ENCODE results near the gene CDC45.

Gene CDC45

GRCh38 chr22:19492504-19493174, 12.9 kb downstream of the CDC45 start:
- DNase-seq (ENCODE audit: low read depth in 1 of 2, low spot score in 1 of 2), result no peak

- DNase-seq (ENCODE audit: low read depth in 1 of 2, low spot score in 1 of 2), result no peak
Measured at GRCh38 chr22:19494001-19494560, 14.4 kb downstream of the CDC45 start.

- no peak for DNase-seq (ENCODE audit: low read depth in 1 of 2, low spot score in 1 of 2)
Measured at GRCh38 chr22:19494676-19495173, 15.0 kb downstream of the CDC45 start.

GRCh38 chr22:19495562-19496323, 16.0 kb downstream of the CDC45 start:
- DNase-seq (ENCODE audit: low read depth in 1 of 2, low spot score in 1 of 2), result no peak

- no peak for DNase-seq (ENCODE audit: low read depth in 1 of 2, low spot score in 1 of 2)
Measured at GRCh38 chr22:19496324-19496630, 16.6 kb downstream of the CDC45 start.

- no peak for DNase-seq (ENCODE audit: low read depth in 1 of 2, low spot score in 1 of 2)
Measured at GRCh38 chr22:19497245-19497644, 17.5 kb downstream of the CDC45 start.

- no peak for DNase-seq (ENCODE audit: low read depth in 1 of 2, low spot score in 1 of 2)
Measured at GRCh38 chr22:19498154-19498865, 18.6 kb downstream of the CDC45 start.

GRCh38 chr22:19498866-19499190, 19.1 kb downstream of the CDC45 start:
- DNase-seq (ENCODE audit: low read depth in 1 of 2, low spot score in 1 of 2), result no peak

- no peak for DNase-seq (ENCODE audit: low read depth in 1 of 2, low spot score in 1 of 2)
Measured at GRCh38 chr22:19499236-19499879, 19.6 kb downstream of the CDC45 start.

GRCh38 chr22:19499880-19500242, 20.1 kb downstream of the CDC45 start:
- DNase-seq (ENCODE audit: low read depth in 1 of 2, low spot score in 1 of 2), result no peak

GRCh38 chr22:19501897-19502447, 22.3 kb downstream of the CDC45 start:
- no peak for DNase-seq (ENCODE audit: low read depth in 1 of 2, low spot score in 1 of 2)

GRCh38 chr22:19503367-19503766, 23.6 kb downstream of the CDC45 start:
- DNase-seq (ENCODE audit: low read depth in 1 of 2, low spot score in 1 of 2), result no peak

GRCh38 chr22:19503869-19504268, 24.1 kb downstream of the CDC45 start:
- no peak for DNase-seq (ENCODE audit: low read depth in 1 of 2, low spot score in 1 of 2)

- DNase-seq (ENCODE audit: low read depth in 1 of 2, low spot score in 1 of 2), result no peak
Measured at GRCh38 chr22:19504900-19505734, 25.4 kb downstream of the CDC45 start.

- no peak for DNase-seq (ENCODE audit: low read depth in 1 of 2, low spot score in 1 of 2)
Measured at GRCh38 chr22:19505735-19506126, 26.0 kb downstream of the CDC45 start.

- DNase-seq (ENCODE audit: low read depth in 1 of 2, low spot score in 1 of 2), result no peak
Measured at GRCh38 chr22:19506212-19506611, 26.5 kb downstream of the CDC45 start.

GRCh38 chr22:19507534-19507861, 27.8 kb downstream of the CDC45 start:
- no peak for DNase-seq (ENCODE audit: low read depth in 1 of 2, low spot score in 1 of 2)

GRCh38 chr22:19508024-19508776, 28.5 kb downstream of the CDC45 start:
- DNase-seq (ENCODE audit: low read depth in 1 of 2, low spot score in 1 of 2), result no peak

GRCh38 chr22:19509191-19509590, 29.5 kb downstream of the CDC45 start:
- DNase-seq (ENCODE audit: low read depth in 1 of 2, low spot score in 1 of 2), result no peak

- no peak for DNase-seq (ENCODE audit: low read depth in 1 of 2, low spot score in 1 of 2)
Measured at GRCh38 chr22:19509923-19510322, 30.2 kb downstream of the CDC45 start.
